GM18498 (cell line): Measurements from ENCODE around the gene L1CAM.

Source experiments
- ATAC-seq: cut with Tn5 transposase; IDR thresholded peaks from one replicate; pipeline ENCODE4 v1.9.1; 2021; ENCODE audit warnings: mild to moderate bottlenecking, moderate library complexity; ENCODE audit not compliant: unreplicated experiment

L1CAM gene

DNA sequence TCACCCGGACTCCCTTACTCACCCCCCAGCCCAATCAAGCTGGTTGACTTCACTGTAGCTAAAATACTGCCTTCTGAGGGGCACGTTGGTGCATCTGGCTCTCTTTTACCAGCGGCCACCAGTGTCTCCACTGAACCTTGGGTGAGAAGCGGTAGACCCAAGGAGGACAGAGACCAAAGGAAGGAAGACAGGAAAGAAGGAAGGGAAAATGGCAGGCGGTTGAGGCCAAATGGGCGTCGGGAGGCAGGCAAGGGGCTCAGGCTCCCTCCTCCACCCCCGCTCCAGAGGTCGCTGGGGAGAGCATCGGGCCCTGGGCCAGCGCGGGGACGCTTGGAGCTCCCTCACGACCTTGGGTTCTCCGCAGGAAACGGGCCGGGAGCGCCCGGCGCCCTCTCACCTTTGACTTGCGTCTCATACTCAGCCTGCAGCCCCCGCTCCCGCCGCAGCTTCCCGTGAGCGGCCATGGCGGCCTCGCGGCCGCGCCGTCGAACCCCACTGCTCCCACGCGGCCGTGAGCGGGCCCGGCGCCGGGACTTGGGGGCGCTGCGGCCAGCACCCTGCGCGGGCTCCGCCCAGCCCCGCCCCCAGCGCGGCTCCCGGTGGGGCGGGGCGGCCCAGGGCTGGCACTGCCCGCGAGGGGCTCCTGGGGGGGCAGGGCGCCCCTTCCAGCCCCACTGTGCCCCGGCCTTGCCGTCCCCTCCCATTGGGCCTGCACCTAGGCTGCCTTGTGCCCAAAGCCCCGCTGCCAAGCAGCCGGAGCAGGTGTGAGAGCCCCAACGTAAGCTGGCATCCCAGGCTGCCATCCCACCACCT is 40.0 kb upstream of the L1CAM start, which contains the start of gene ARHGAP4:
ARHGAP4 (minus strand) TSS at position 526 of the 813 bp plus-strand sequence; CDS start at position 464, 62 bp downstream.
- ATAC-seq, result peak; percentile 18

DNA sequence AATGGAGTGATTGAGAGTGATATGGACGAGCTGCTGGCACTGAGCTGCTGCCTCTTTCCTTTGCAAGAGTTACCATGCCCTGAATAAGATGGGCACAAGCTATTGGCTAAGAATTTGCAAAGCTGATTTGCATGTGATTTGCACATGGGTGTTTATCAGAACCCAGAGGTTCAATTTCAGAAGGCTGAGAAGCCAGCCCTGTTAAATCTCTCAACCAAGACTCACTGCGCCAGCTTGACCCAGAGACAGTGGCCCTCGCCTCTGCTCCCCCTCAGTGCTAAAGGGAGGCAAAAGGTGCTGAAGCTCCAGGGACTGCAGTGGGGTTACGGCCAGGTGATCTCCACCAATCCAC is 39.4 kb upstream of the L1CAM start:
- no peak for ATAC-seq

DNA sequence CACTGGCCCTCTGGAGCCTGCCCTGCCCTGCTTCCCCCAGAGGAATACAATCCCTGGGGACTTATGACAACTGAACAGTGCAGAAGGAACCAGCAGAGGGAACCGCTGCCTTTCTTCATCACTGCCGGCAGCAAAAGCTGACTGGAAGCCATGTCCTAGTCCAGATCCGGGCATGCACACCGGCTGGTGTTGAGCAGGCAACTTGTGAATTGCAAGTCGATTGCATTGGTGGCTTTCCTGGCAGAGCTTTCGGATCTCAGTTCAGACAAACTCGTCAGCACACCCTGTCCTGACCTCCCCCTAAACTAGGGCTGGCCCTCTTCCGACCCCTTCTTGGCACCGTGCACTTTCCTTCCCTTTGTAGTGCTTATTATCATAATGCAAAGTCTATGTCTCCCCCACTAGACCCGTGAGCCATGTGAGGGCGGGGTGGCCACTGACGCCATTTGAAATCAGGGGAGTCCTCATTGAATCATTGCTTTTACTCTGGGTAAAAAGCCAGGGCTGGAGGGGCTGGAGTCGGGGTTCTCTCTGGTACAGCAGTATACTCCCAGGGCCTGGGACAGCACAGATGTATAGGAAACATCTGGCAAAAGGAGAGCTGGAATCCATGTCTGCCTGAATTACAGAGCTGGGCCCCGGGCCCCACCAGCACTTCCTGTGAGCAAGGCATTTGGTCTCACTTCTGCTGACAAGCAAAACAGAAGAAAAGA is 38.3 kb upstream of the L1CAM start:
- ATAC-seq, result no peak

DNA sequence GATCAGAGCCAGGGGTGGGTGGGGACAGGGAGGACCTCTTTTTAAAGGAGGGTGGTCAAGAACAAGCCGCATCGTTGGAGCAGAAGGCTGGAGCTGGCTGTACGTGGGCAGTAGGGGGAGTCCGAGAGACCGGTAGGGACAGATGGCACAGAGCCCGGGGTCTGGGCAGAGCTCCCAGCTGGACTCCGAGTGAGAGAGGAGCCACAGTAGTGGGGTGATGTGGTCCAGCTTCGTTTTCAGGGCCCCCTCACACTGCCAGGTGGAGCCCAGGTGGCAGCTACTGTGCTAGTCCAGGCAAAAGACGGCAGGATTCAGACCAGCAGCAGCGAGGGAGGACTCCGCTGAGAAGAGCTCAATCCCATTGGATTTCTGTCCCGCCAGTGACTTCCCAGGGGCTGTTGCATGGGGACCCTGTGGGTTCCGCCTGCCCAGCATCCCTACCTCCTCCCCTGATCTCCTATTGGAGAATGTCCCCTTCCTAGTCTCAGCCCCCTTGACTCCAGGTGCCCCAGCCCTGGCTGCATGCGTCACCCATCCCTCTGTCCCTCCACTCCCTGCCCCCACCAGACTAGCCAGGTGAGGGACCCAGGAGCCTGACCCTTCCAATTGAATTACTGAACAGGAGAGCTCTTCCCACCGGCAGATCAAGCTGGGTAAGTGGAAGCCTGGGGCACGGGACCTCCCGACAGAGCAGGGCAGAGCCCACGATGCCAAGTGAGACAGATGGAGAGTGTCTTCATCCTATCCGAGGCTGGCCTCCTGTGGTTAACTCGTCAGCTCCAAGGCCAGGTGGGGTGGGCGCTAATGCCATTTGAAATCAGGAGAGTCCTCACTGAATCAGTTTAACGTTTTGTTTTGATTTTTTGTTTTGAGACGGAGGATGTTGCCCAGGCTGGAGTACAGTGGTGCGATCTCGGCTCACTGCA is 37.2 kb upstream of the L1CAM start:
- ATAC-seq, result no peak

DNA sequence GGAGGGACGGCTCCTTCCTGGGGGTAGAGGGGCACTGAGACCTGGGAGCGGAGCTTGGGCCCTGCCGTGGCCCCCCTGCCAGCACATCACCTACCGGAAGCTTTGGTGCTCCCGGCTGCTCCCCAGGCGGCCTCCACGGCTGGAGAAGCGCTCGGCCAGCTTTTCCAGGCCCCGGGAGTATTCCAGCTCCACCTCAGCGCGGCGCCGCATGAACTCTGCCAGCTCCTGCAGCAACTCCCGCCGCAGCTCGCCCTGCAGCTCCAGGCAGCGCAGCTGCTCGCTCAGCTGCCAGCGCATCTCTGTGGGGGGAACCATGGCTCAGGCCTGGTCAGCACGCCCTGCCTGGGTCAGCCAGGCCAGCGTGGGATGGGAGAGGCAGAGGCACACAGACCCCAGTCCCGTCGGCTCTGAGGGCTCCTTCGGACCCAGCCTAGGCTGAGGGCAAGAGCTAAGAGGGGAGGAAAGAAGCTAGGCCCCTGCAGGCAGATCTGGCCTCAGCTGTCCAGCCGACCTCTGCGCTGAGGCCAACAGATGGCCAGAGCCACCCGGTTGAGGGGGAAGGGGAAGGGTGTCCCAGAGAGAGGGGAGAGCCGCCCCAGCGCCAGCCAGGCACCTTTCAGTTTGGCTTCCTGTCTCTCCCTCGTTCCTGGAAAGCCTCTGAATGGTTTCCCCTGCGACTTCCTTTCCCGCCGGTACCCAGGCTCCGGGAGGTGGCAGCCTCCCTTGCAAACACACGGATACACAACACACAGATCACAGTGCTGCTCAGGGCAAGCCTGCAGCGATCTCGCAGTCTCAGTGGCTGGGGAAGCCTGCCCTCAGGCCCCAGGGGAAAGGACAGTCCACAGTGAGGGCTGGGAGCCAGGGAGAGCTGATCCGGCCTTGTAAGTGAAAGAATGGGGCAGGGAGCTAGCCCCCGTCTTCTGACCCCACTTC is 35.8 kb upstream of the L1CAM start:
- ATAC-seq, result no peak

DNA sequence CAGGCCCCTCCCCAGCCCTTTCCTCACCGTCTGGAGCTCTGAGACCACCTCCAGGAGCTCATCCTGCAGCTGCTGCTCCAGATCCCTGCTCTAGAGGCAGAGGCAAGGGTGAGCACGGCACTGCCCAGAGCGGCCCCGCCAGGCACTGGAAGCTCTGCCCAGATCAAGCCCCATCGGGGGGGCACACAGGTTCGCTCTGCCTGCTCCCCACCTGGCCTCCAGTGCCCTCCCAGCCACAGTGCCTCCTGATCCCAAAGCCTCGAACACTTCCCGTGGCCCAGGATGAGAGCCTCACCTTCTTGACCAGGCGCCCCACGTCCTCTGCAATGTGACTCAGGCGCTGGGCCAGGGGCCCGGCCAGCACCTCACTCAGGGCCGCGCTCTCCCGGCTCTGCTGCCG is 35.1 kb upstream of the L1CAM start:
- ATAC-seq, result no peak

DNA sequence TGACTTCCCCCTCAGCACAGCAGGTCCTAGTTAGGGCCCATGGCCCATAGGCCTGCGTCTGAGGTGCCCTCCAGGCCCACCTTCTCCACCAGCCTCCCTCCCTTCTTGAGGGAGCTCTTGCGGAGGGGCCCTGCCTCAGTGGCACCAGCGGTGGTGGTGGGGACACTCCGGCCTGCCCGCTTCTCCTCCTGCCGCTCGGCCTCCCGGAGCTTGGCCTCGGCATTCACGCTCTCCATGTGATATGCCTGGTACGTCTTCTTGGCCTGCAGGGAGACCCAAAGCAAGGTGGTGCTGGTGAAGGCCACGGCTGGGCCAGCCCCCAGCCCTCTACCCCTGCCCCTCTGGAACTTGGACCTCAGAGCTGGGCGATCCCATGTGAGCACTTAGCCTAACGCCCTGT is 34.6 kb upstream of the L1CAM start:
- no peak for ATAC-seq

DNA sequence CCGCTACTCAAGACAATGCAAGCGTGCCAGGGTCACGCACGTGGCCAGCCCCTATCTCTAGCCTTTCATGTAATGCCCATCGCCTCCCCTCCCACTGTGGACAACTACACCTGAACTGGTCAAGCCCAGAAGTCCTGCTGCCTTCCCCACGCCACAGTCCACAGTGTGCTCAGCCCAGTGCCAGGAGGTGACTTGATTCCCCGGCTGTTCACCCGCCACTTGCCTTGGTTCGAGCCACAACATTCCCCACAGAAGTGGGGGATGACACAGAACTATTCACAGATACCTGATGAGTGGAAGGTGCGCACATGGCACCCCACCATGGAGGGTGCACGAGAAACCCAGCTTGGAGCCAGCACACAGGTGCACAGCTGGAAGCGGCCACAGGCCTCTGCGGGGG is 33.3 kb upstream of the L1CAM start:
- ATAC-seq, result no peak

DNA sequence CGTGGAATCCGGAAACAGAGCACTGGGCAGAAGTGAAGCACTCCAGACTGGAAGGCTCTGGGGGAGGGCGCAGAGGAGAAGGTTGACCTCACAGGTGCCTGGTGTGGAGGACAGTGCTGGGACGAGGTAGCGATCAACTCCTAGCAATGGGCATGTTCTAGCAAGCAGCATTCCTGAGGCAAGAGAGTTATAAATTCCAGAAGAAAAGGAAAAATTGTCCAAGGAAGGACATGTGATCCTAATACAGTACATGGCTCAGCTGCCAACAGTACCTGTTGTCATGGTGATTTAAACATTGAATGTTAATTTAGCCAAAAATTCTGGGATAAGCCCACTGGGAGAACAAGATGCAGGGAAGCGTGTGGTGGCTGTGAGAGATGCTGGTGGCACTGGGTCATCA is 31.9 kb upstream of the L1CAM start:
- ATAC-seq, result no peak

DNA sequence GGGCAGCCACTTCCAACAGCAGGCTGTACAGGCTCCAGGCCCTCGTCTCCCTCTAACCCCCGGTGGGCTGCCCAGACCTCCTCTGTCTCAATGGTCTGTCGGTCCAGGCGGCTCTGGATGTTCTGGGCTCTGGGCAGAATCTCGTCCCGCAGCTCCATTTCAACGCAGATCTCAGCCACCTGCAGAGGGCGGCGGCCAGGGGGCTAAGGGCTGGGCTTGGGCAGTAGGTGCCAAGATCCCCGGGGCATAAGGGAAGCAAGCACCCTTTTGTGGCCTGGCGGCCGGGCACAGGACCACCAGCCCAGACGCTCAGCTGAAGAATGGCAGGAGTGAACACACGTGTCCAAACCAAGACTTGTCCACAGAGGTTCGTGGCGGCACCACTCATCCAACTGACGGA is 27.7 kb upstream of the L1CAM start:
- ATAC-seq, result no peak

DNA sequence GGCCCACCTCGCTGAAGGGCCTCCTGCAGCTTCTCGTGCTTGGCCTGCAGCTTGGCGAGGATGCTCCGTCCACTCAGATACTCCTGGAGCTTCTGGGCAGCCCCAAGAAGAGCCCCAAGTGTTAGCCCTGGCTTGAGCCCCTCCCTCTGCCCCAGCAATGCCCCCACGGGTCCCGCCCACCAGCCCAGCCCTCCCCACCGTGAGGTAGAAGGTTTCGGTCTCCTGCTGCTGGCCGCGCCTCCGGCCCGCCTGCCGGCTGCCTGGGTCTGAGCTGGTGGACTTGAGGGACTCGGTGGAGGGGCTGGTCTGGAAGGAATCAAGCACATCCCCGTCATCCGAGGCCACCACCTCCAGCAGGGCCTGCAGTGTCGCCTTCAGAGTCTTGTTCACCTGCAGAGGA is 27.2 kb upstream of the L1CAM start:
- ATAC-seq, result no peak

DNA sequence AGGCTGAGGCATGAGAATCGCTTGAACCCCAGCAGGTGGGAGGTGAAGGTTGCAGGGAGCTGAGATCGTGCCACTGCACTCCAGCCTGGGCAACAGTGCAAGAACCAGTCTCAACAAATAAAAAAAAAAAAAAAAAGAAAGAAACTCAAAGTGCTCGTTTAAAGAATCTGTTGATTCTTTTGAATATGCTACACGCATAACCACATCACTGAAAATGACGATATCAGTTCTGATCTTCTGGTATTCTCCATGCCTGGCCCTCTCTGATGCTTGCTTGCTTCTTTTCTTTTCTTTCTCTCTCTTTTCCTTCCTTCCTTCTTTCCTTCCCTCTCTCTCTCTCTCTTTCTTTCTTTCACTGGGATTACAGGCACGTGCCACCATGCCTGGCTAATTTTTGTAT is 25.8 kb upstream of the L1CAM start:
- no peak for ATAC-seq

DNA sequence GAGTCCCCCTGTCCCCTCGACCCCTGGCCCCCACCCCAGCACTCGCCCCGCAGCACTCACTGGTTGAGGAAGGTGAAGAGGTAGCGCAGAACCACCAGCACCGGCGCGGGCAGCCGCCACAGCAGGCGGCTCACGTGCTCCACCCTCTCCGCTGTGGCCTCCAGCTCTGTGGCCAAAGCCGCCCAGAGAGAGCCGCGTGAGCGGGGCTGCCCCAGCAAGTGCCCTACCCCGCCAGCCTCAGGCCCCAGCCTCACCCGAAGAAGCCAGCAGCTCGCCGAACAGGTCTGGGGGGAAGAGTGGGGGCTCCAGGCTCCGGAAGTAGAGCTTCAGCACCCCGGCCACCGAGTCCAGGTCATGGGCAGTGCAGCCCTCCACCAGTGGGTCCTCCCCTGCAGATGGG is 24.5 kb upstream of the L1CAM start:
- ATAC-seq, result no peak

DNA sequence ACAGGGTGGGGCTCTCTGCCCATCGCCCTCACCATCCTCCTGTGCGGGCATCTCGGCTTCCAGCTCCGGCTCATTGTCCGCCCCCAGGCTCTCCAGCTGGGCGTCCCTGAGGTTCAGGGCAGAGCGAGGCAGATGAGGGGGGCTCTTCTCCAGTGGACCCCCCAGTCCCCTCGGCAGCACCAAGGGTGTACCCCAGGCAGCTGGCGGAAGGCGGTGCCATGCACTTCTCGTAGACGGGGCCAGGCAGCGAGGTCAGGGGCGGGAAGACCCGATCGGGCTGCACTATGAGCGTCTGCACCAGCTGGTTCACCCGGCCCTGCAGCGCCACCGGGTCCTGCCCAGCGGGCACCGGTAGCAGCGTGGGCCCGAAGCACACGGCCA is 24.0 kb upstream of the L1CAM start:
- ATAC-seq, result no peak

DNA sequence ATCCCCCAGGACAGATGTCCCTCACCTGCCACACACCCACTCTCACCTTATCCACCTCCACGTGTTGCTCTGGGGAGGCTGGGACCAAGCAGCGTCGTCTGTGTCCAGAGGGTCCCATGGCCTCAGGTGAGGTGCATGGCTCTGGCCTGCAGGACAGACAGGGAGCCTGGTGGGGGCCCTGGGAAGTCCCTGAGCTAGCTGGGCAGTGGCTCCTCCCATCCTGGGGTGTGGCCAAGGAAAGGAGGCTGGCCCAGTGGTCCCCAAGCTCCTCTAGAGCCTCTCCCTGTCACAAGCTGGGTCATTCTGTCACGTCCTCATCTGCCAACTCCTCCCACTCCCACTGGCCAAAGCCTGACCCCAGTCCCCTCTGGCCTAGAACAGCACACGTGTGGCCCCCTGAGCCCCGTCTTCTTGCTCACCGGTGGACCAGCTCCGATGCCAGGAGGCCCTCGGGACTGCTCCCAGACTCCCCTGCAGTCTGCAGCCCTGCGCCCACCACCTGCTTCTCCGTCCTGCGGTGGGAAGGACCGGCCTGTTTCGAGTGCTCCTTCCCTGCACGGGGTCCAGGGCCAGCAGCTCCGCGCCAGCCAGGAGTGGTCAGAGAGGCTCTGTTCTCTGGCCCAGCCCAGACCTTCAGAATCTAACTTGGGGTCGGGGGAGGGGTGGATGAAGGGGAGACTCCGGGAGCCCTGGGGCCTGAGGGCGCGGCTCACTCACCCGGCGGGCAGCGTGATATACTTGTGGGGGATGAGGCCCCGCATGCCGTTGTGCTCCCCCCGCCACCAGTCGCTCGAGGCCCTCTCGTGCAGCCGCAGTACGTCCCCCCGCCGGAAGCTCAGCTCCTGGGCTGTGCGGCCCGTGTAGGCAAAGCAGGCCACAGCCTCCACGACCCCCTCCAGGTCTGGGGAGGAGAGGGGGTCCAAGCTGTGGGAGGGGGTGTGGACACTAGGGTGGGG is 23.3 kb upstream of the L1CAM start:
- no peak for ATAC-seq

DNA sequence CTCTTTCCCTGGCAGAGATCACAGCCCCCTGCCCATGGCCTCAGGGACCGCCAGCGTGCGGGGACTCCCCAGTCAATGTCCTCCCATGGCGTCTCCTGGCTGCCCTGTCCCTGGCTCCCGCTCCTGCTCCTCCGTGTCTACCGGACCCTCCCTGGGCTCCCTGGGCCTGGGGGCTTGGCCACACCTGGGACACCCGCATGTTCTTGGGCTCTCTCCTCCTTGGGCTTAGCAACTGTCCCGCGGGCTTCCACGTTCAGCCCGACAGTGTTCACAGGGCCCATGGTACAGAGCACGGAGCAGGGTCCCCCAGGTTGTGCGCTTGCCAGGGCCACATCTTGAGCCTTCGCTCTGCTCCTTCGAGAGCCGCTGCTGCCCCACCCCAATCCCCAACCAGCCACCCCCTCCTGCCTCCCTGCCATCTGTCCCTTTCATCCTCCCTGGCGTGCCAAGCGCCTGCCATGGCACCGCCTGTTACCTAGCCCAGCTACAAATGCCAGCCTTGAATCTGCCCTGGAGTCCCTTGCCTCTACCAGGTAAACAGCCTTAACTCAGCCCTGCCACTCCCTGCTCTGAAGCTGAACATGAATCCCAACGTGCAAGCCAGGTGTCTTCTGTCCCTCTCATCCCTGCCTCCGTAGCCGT is 22.4 kb upstream of the L1CAM start:
- no peak for ATAC-seq

DNA sequence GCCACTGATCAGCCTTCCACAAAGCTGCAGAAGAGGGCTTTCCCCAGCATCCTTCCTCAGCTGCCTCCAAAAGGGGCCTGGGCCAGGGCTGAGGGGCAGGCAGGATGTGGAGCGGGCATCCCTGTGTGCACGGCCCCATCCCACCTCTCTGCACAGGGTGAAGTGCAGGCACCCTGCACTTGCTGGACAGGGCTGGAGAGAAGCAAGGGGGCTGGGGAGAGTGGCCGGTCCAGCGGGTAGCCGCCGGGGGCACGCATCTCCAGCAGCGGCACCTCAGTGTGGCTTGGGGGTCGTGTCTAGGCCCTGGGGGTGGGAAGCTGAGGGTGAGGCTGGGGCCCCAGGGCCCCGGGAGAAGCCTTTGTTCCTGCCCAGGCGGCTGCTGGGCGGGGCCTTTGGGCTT is 21.5 kb upstream of the L1CAM start:
- no peak for ATAC-seq

DNA sequence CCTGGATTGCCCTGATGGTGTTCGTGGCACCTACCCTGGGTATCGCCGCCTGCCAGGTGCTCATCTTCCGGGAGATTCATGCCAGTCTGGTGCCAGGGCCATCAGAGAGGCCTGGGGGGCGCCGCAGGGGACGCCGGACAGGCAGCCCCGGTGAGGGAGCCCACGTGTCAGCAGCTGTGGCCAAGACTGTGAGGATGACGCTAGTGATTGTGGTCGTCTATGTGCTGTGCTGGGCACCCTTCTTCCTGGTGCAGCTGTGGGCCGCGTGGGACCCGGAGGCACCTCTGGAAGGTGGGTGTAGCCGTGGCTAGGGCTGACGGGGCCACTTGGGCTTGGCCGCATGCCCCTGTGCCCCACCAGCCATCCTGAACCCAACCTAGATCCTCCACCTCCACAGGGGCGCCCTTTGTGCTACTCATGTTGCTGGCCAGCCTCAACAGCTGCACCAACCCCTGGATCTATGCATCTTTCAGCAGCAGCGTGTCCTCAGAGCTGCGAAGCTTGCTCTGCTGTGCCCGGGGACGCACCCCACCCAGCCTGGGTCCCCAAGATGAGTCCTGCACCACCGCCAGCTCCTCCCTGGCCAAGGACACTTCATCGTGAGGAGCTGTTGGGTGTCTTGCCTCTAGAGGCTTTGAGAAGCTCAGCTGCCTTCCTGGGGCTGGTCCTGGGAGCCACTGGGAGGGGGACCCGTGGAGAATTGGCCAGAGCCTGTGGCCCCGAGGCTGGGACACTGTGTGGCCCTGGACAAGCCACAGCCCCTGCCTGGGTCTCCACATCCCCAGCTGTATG is 20.3 kb upstream of the L1CAM start:
- no peak for ATAC-seq
